DOHH2 (cell line): ENCODE measurements around the gene EXOC8.

Source experiments
- H3F3A ChIP-seq: fragments of 200-600 bp; sonication (generic), shearing (Covaris generic); 2 replicates; pipeline ENCODE4 v1.6.0; 2016; ENCODE audit warnings: antibody characterized with exemption, mild to moderate bottlenecking; ENCODE audit not compliant: control insufficient read depth, insufficient read depth
- H3K27ac ChIP-seq: fragments of 200-600 bp; sonication (generic); 2 replicates; pipeline ENCODE4 v1.5.1; 2014; ENCODE audit warnings: low read depth, mild to moderate bottlenecking, low read length, moderate library complexity
- H3K27me3 ChIP-seq: fragments of 200-600 bp; sonication (generic); 2 replicates; pipeline ENCODE4 v1.6.1; 2014; ENCODE audit warnings: mild to moderate bottlenecking, low read length, mixed read lengths; ENCODE audit not compliant: control insufficient read depth
- H3K36me3 ChIP-seq: fragments of 200-600 bp; sonication (generic); 2 replicates; pipeline ENCODE4 v1.6.1; 2014; ENCODE audit warnings: mild to moderate bottlenecking, low read length, moderate library complexity, mixed read lengths; ENCODE audit not compliant: control insufficient read depth
- H3K4me1 ChIP-seq: fragments of 200-600 bp; sonication (generic); 2 replicates; pipeline ENCODE4 v1.6.1; 2014; ENCODE audit warnings: mild to moderate bottlenecking, low read length, mixed read lengths; ENCODE audit not compliant: control insufficient read depth
- H3K4me2 ChIP-seq: fragments of 200-600 bp; sonication (generic); 2 replicates; pipeline ENCODE4 v1.6.0; 2014; ENCODE audit warnings: mild to moderate bottlenecking, low read length, moderate library complexity
- H3K4me3 ChIP-seq: fragments of 200-600 bp; sonication (generic); 2 replicates; pipeline ENCODE4 v1.5.1; 2014; ENCODE audit warnings: mild to moderate bottlenecking, low read length, mixed read lengths
- H3K79me2 ChIP-seq: fragments of 200-600 bp; sonication (generic); 2 replicates; pipeline ENCODE4 v1.6.1; 2014; ENCODE audit warnings: mild to moderate bottlenecking, low read length, mixed read lengths; ENCODE audit not compliant: control insufficient read depth
- H3K9me2 ChIP-seq: fragments of 200-600 bp; sonication (generic); replicated peaks from 2 replicates; pipeline ENCODE4 v1.6.1; 2014; ENCODE audit warnings: mild to moderate bottlenecking, low read length, mixed read lengths; ENCODE audit not compliant: control insufficient read depth
- H3K9me3 ChIP-seq: fragments of 200-600 bp; sonication (generic); 2 replicates; pipeline ENCODE4 v1.6.1; 2014; ENCODE audit warnings: antibody characterized with exemption, low read length, mixed read lengths; ENCODE audit not compliant: control insufficient read depth, insufficient read depth
- H4K20me1 ChIP-seq: fragments of 200-600 bp; sonication (generic); 2 replicates; pipeline ENCODE4 v1.6.0; 2014; ENCODE audit warnings: low read depth, mild to moderate bottlenecking, antibody characterized with exemption, low read length, moderate library complexity; ENCODE audit not compliant: control insufficient read depth, insufficient read depth
- CTCF ChIP-seq: fragments of 200-600 bp; sonication (generic); IDR thresholded peaks from one replicate; pipeline ENCODE4 v1.5.1; 2014; ENCODE audit warnings: antibody characterized with exemption, mild to moderate bottlenecking, low read depth, low read length; ENCODE audit not compliant: poor library complexity, severe bottlenecking
- EZH2phosphoT487 ChIP-seq: fragments of 200-600 bp; sonication (generic); IDR thresholded peaks from 2 replicates; pipeline ENCODE4 v1.6.1; 2017; ENCODE audit warnings: borderline replicate concordance, mild to moderate bottlenecking, antibody characterized with exemption, low read length, moderate library complexity, mixed read lengths

EXOC8 gene

GRCh38 chr1:231337472-231338269 is at the start of gene EXOC8:
Gene EXOC8 (minus strand): TSS chr1:231337852. CDS start chr1:231337745, 107 bp downstream.
- H3K27me3 ChIP-seq, result no peaks in the 10 kb centered on the region
- H3K9me2 ChIP-seq, result no peaks in the 10 kb centered on the region
- no peaks in the 10 kb centered on the region for H3K9me3 ChIP-seq
- peaks cover 58% of the 10 kb centered on the region for H3K36me3 ChIP-seq
- peaks cover 87% of the 10 kb centered on the region for H3K79me2 ChIP-seq
- H3F3A ChIP-seq, result peaks cover 4% of the 10 kb centered on the region
- no peak for TF ChIP-seq EZH2phosphoT487
- TF ChIP-seq CTCF, result peak; percentile 11
- peaks cover 48% of the 10 kb centered on the region for H3K4me1 ChIP-seq
- H4K20me1 ChIP-seq, result peaks cover 27% of the 10 kb centered on the region
- H3K27ac ChIP-seq, result peak within 1 kb of the TSS; percentile 84
- H3K4me3 ChIP-seq, result peak within 1 kb of the TSS; percentile 98
- peak within 1 kb of the TSS; percentile 81 for H3K4me2 ChIP-seq

- Histone ChIP-seq H3K9me3 (no peaks in the 10 kb centered on the region), H3F3A (0 out of 2 replicates have a peak, but pooled peaks cover 4% of the 10 kb centered on the region), H4K20me1 (peaks cover 5% of the 10 kb centered on the region; the same call in 1 of the 2 replicates), H3K9me2 (no peaks in the 10 kb centered on the region), H3K4me2 (no peak overlapping the region), H3K27ac (no peak overlapping the region), H3K4me1 (peaks cover 18% of the 10 kb centered on the region), H3K36me3 (no peaks in the 10 kb centered on the region), H3K27me3 (no peaks in the 10 kb centered on the region), H3K79me2 (peaks cover 72% of the 10 kb centered on the region), H3K4me3 (no peak overlapping the region)
- no peak for TF ChIP-seq EZH2phosphoT487
- no peak for TF ChIP-seq CTCF
Measured at GRCh38 chr1:231386466-231386865, 48.8 kb upstream of the EXOC8 start.

- TF ChIP-seq CTCF, result no peak
- no peak for TF ChIP-seq EZH2phosphoT487
- H3K27me3 ChIP-seq, result no peaks in the 10 kb centered on the region
- H3K36me3 ChIP-seq, result no peaks in the 10 kb centered on the region
- H3K4me3 ChIP-seq, result no peak overlapping the region
- no peaks in the 10 kb centered on the region for H3K9me3 ChIP-seq
- H3F3A ChIP-seq, result 0 out of 2 replicates have a peak, but pooled peaks cover 4% of the 10 kb centered on the region
- H3K9me2 ChIP-seq, result no peaks in the 10 kb centered on the region
- peaks cover 18% of the 10 kb centered on the region for H3K4me1 ChIP-seq
- H3K79me2 ChIP-seq, result peaks cover 68% of the 10 kb centered on the region
- H3K27ac ChIP-seq, result no peak overlapping the region
- H3K4me2 ChIP-seq, result no peak overlapping the region
- peaks cover 5% of the 10 kb centered on the region; the same call in 1 of the 2 replicates for H4K20me1 ChIP-seq
Measured at GRCh38 chr1:231385416-231385748, 47.7 kb upstream of the EXOC8 start.
